HL-60 (cell line): ENCODE measurements around the gene UBAP2L.

Experiments
- DNase-seq, 2 experiments: peaks; one replicate each; pipeline ENCODE4 v3.0.0-alpha.2; 2010 to 2020; ENCODE audit warnings: low read depth in 1 of 2, low spot score in 1 of 2
- H3K27ac ChIP-seq: fragments of 250-450 bp; sonication (Bioruptor Pico); replicated peaks from 2 replicates; pipeline ENCODE4 v1.5.1; 2020; ENCODE audit warnings: mild to moderate bottlenecking, moderate library complexity
- H3K27me3 ChIP-seq: fragments of 250-450 bp; sonication (Bioruptor Pico); 2 replicates; pipeline ENCODE4 v1.5.1; 2021; ENCODE audit warnings: mild to moderate bottlenecking, moderate library complexity; ENCODE audit not compliant: insufficient read depth, poor library complexity, severe bottlenecking
- H3K4me3 ChIP-seq: replicated peaks from 2 replicates; pipeline ENCODE4 v1.5.1; 2011; ENCODE audit warnings: mild to moderate bottlenecking, control low read depth, low read length; ENCODE audit not compliant: insufficient read depth
- GABPA ChIP-seq: IDR thresholded peaks from 2 replicates; pipeline ENCODE4 v1.6.1; 2012; ENCODE audit warnings: low read depth
- POLR2AphosphoS5 ChIP-seq: IDR thresholded peaks from 2 replicates; pipeline ENCODE4 v1.6.1; 2012; ENCODE audit warnings: low read depth
- REST ChIP-seq: IDR thresholded peaks from 2 replicates; pipeline ENCODE4 v1.6.1; 2012; ENCODE audit warnings: low read depth; ENCODE audit not compliant: insufficient replicate concordance
- SPI1 ChIP-seq: IDR thresholded peaks from 2 replicates; pipeline ENCODE4 v1.6.1; 2012; ENCODE audit warnings: low read depth, mild to moderate bottlenecking, borderline replicate concordance
- TF ChIP-seq, protein P1 (sequence below): IDR thresholded peaks from one replicate; pipeline ENCODE4 v1.5.1; 2011; ENCODE audit warnings: low read length, control low read depth, inconsistent platforms; ENCODE audit not compliant: insufficient read depth

The UBAP2L gene

DNA sequence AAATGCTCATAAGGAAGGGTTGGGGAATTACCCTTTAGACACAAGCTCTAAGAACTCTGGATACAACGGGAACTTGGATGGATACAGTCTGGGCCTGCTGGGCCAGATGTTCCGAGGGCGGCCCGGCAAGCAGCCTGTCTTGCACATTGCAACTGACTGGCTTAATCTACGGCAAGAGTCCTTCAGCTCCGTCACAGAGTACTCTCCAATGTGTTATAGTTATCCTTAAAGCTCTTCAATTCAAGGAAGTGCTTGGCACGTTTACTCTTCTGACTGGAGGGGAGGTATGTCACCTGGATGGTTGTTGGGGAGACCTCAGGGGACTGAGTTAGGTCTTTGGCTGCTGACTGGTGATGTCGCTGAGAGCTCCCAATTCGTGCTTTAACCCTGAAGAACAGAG, 13.5 kb upstream of the UBAP2L start:
- DNase-seq: no peak
- TF ChIP-seq SPI1 (no peak), REST (no peak), GABPA (no peak), POLR2AphosphoS5 (no peak)
- TF ChIP-seq, protein P1, sequence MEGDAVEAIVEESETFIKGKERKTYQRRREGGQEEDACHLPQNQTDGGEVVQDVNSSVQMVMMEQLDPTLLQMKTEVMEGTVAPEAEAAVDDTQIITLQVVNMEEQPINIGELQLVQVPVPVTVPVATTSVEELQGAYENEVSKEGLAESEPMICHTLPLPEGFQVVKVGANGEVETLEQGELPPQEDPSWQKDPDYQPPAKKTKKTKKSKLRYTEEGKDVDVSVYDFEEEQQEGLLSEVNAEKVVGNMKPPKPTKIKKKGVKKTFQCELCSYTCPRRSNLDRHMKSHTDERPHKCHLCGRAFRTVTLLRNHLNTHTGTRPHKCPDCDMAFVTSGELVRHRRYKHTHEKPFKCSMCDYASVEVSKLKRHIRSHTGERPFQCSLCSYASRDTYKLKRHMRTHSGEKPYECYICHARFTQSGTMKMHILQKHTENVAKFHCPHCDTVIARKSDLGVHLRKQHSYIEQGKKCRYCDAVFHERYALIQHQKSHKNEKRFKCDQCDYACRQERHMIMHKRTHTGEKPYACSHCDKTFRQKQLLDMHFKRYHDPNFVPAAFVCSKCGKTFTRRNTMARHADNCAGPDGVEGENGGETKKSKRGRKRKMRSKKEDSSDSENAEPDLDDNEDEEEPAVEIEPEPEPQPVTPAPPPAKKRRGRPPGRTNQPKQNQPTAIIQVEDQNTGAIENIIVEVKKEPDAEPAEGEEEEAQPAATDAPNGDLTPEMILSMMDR: no peak
- H3K4me3 ChIP-seq: no peak overlapping the region
- no peaks in the 10 kb centered on the region for H3K27me3 ChIP-seq
- no peak overlapping the region; the same call in 1 of the 2 replicates for H3K27ac ChIP-seq

- Histone ChIP-seq H3K27ac (no peak overlapping the region), H3K27me3 (no peaks in the 10 kb centered on the region), H3K4me3 (no peak overlapping the region)
- TF ChIP-seq SPI1: no peak
- no peak for DNase-seq
Observed at GRCh38 chr1:154208677-154209388, 11.9 kb upstream of the UBAP2L start.

DNA sequence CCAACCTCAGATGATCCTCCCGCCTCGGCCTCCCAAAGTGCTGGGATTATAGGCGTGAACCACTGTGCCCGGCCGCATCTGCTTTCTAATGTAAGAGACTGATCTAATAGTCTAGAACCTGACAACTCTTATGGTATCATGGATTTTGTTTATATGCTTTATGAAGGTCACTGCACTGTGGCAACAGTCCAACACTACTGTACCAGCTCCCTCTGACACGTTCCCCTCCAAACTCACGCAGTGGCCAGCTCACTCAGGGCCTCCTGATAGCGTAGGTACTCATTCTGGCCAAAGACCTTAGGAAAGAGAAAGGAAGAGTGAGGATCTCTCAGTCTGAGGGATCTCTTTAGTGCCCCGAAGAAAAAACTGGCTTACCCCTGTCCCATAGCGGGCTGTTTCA, 8.7 kb upstream of the UBAP2L start:
- H3K27ac ChIP-seq: no peak overlapping the region
- H3K27me3 ChIP-seq: no peaks in the 10 kb centered on the region
- TF ChIP-seq SPI1: no peak
- TF ChIP-seq POLR2AphosphoS5: no peak
- TF ChIP-seq GABPA: no peak
- TF ChIP-seq, protein P1: no peak
- no peak for TF ChIP-seq REST
- no peak overlapping the region for H3K4me3 ChIP-seq
- no peak for DNase-seq

GRCh38 chr1:154213274-154213673, 7.5 kb upstream of the UBAP2L start:
- no peak for DNase-seq
- no peak for TF ChIP-seq POLR2AphosphoS5
- TF ChIP-seq GABPA: no peak
- TF ChIP-seq REST: no peak
- H3K27me3 ChIP-seq: no peaks in the 10 kb centered on the region
- no peak overlapping the region for H3K4me3 ChIP-seq
- H3K27ac ChIP-seq: no peak overlapping the region
